Karpas-422 (cell line): Measurements from ENCODE around the gene NPHS2. TPM values are rescaled to one million over a fixed set of nuclear protein-coding genes. Genes with fewer than 3 reads are reported as not detected.

ENCODE experiments used
- DNase-seq: peaks from one replicate; pipeline ENCODE4 v3.0.0-alpha.2; 2015
- H2AFZ ChIP-seq: fragments of 200-600 bp; sonication (generic); 2 replicates; pipeline ENCODE4 v1.6.1; 2014; ENCODE audit warnings: antibody characterized with exemption, low read length, mixed read lengths
- H3K27ac ChIP-seq: fragments of 200-600 bp; sonication (generic); 2 replicates; pipeline ENCODE4 v1.5.1; 2014; ENCODE audit warnings: mild to moderate bottlenecking, low read length, moderate library complexity
- H3K27me3 ChIP-seq: fragments of 200-600 bp; sonication (generic); 2 replicates; pipeline ENCODE4 v1.6.1; 2014; ENCODE audit warnings: low read length, mixed read lengths
- H3K36me3 ChIP-seq: fragments of 200-600 bp; sonication (generic); 2 replicates; pipeline ENCODE4 v1.6.1; 2014; ENCODE audit warnings: low read length, mixed read lengths; ENCODE audit not compliant: insufficient read depth
- H3K4me1 ChIP-seq: fragments of 200-600 bp; sonication (generic); 2 replicates; pipeline ENCODE4 v1.6.1; 2014; ENCODE audit warnings: mild to moderate bottlenecking, low read length, mixed read lengths
- H3K4me2 ChIP-seq: fragments of 200-600 bp; sonication (generic); 2 replicates; pipeline ENCODE4 v1.6.1; 2014; ENCODE audit warnings: low read length, low read depth, mild to moderate bottlenecking; ENCODE audit not compliant: poor library complexity, severe bottlenecking
- H3K4me3 ChIP-seq: fragments of 200-600 bp; sonication (generic); 2 replicates; pipeline ENCODE4 v1.5.1; 2014; ENCODE audit warnings: mild to moderate bottlenecking, antibody characterized with exemption, low read length, mixed read lengths
- H3K79me2 ChIP-seq: fragments of 200-600 bp; sonication (generic); 2 replicates; pipeline ENCODE4 v1.6.1; 2014; ENCODE audit warnings: mild to moderate bottlenecking, low read length, mixed read lengths
- H3K9ac ChIP-seq: fragments of 200-600 bp; sonication (generic); 2 replicates; pipeline ENCODE4 v1.6.0; 2014; ENCODE audit warnings: low read length
- H3K9me2 ChIP-seq: fragments of 200-600 bp; sonication (generic), shearing (Covaris generic); replicated peaks from 2 replicates; pipeline ENCODE4 v1.6.0; 2014; ENCODE audit warnings: mild to moderate bottlenecking, low read length, moderate library complexity; ENCODE audit not compliant: insufficient read depth
- H3K9me3 ChIP-seq: fragments of 300-700, 200-600 bp; sonication (generic); 2 replicates; pipeline ENCODE4 v1.6.1; 2014; ENCODE audit warnings: low read length, mixed read lengths
- H4K20me1 ChIP-seq: fragments of 200-600 bp; sonication (generic); 2 replicates; pipeline ENCODE4 v1.6.1; 2014; ENCODE audit warnings: mild to moderate bottlenecking, antibody characterized with exemption, low read length, low read depth; ENCODE audit not compliant: insufficient read depth
- total RNA-seq: library from RNA; depleted of rRNA; stranded (reverse); fragments of >200 nt; shearing (Covaris generic); gene quantifications from 2 replicates; pipeline ENCODE4 v1.2.3, GENCODE V29; 2014; ENCODE audit warnings: low replicate concordance

The NPHS2 gene
- total RNA-seq, 1 experiment from 2014 or later = not detected

DNA sequence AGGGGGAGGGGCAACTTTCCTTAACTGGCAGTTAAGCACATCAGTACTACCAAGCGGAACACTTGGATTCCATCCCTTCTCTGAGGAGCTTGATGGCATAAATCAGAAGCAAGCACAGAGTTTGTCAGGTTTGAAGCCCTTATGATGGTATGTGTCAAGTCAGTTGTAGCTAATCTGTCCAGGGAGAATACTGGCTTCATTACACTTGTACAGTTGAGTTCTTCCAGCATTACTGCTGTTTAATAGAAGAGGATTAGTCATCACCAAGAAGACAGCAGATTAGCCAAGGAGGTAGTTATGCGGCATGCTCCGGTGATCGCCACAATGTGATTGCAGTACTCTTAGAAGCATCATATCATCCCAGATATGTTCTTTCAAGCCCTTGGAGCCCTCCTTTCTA lies 13.8 kb upstream of the NPHS2 start:
- no peak overlapping the region for H3K4me3 ChIP-seq
- no peak overlapping the region for H3K9ac ChIP-seq
- H3K79me2 ChIP-seq = no peaks in the 10 kb centered on the region
- H2AFZ ChIP-seq = no peak overlapping the region
- no peaks in the 10 kb centered on the region for H3K27me3 ChIP-seq
- no peaks in the 10 kb centered on the region for H3K9me3 ChIP-seq
- H4K20me1 ChIP-seq = no peaks in the 10 kb centered on the region
- H3K4me1 ChIP-seq = no peaks in the 10 kb centered on the region
- H3K9me2 ChIP-seq = no peaks in the 10 kb centered on the region
- no peaks in the 10 kb centered on the region for H3K36me3 ChIP-seq
- H3K27ac ChIP-seq = no peak overlapping the region
- no peak overlapping the region for H3K4me2 ChIP-seq
- DNase-seq = no peak

DNA sequence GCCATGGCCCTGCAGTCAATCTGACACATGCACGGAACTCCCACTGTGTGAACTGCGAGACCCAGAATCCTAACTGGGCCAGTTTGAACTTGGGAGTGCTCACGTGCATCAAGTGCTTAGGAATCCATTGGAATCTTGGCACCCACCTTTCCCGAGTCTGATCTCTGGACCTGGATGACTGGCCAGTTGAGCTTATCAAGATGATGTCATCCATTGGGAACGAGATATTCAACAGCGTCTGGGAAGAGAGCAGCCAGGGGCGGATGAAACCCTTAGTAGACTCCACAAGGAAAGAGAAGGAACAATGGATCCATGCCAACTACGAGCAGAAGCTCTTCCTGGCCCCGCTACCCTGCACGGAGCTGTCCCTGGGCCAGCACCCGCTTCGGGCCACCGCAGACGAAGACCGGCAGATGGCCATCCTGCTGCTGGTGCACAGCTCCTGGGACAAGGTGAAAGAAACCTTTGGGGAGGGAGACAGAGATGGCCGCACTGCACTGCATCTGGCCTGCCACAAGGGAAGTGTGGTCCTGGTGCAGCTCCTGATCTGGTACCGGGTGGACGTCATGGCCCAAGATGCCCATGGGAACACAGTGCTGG lies 12.8 kb upstream of the NPHS2 start:
- Histone ChIP-seq H4K20me1 (no peaks in the 10 kb centered on the region), H3K79me2 (no peaks in the 10 kb centered on the region), H3K4me2 (no peak overlapping the region), H3K9me2 (no peaks in the 10 kb centered on the region), H2AFZ (no peak overlapping the region), H3K27ac (no peak overlapping the region), H3K9ac (no peak overlapping the region), H3K27me3 (no peaks in the 10 kb centered on the region), H3K36me3 (no peaks in the 10 kb centered on the region), H3K9me3 (no peaks in the 10 kb centered on the region), H3K4me3 (no peak overlapping the region), H3K4me1 (no peaks in the 10 kb centered on the region)
- no peak for DNase-seq

DNA sequence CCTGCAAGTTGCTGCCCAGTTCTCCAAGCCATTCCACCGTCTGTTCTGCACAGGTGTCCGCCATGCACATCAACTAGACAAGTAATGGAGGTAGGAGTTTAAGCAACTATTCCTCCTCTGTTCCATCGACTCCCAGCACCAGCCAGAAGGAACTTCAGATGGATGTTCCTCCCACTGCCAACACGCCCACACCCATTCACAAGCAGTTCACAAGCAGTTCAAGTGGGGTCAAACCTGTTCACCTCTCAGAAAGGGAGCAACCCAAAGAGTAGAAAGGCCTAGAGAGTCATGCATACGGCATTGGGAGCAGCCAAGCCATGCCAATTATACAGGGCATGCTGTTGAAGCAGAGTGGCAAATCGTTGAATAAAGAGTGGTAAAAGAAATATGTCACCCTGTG lies 11.6 kb upstream of the NPHS2 start:
- Histone ChIP-seq H3K4me3 (no peak overlapping the region), H3K36me3 (no peaks in the 10 kb centered on the region), H3K79me2 (no peaks in the 10 kb centered on the region), H3K9me2 (no peaks in the 10 kb centered on the region), H3K4me1 (no peaks in the 10 kb centered on the region), H4K20me1 (no peaks in the 10 kb centered on the region), H3K9me3 (no peaks in the 10 kb centered on the region), H2AFZ (no peak overlapping the region), H3K9ac (no peak overlapping the region), H3K27ac (no peak overlapping the region), H3K4me2 (no peak overlapping the region), H3K27me3 (no peaks in the 10 kb centered on the region)
- DNase-seq = no peak

DNA sequence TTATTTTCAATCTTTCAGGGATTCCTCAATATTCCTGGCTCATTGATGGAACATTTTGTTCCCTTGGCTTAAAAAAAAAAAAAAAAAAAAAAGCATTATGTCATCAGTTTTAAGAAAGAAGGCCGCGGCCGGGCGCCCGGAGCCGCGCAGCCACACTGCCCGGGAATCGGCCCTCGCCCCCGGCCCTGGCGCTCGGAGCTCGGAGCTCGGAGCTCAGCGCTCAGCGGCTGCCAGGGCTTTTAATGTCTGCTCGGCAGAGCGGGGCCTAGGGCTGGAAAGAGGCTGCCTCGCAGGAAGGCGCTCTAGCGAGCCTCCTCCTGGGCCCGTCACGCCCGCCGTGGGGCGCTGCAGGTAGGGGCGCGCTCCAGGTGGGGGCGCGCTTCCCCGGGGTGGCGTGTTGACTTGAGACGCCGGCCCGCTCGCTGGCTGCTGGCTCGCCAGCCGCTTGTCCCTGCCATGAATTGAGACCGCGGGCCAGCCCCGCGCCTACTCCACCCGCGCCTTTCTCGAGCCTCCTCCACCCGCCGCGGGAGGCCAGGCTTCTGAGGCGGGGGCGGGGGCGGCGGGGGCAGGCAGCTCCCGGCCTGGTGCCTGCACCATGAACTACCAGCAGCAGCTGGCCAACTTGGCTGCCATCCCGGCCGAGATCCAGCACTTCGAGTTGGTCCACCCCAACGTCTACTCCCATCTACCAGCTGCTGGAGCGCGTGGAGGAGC lies 10.5 kb upstream of the NPHS2 start:
- Histone ChIP-seq H3K9ac (no peak overlapping the region), H3K36me3 (no peaks in the 10 kb centered on the region), H3K9me3 (no peaks in the 10 kb centered on the region), H2AFZ (no peak overlapping the region), H3K9me2 (no peaks in the 10 kb centered on the region), H3K4me3 (no peak overlapping the region), H3K79me2 (no peaks in the 10 kb centered on the region), H4K20me1 (no peaks in the 10 kb centered on the region), H3K4me2 (no peak overlapping the region), H3K27me3 (no peaks in the 10 kb centered on the region), H3K27ac (no peak overlapping the region), H3K4me1 (no peaks in the 10 kb centered on the region)
- DNase-seq = no peak

DNA sequence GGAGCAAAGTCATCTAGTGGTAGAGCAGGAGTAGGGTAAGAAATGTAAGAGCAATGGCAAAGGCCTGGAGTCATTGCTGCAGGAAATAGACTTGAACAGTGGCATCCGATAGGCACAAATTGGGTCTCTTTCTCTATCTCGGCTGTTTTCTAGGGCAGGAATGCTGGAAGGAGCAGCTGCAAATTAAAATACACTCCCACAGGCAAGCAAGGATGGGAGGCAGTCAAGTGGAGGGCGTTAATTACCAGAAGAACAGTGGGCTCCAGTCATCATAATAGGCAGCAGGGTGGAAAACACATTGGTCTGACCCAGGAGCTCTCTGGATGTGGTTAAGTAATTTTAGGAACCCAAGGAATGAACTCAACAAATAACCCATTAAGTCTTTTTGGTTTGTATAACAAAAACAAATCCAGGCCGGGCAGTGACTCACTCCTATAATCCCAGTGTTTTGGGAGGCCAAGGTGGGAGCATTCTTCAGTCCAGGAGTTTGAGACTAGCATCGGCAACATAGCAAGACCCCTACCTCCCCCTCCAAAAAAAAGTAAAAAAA lies 8.1 kb upstream of the NPHS2 start:
- H3K4me2 ChIP-seq = no peak overlapping the region
- no peak overlapping the region for H3K4me3 ChIP-seq
- H2AFZ ChIP-seq = no peak overlapping the region
- H3K9me3 ChIP-seq = no peaks in the 10 kb centered on the region
- H3K9me2 ChIP-seq = no peaks in the 10 kb centered on the region
- no peaks in the 10 kb centered on the region for H4K20me1 ChIP-seq
- no peaks in the 10 kb centered on the region for H3K4me1 ChIP-seq
- H3K9ac ChIP-seq = no peak overlapping the region
- no peaks in the 10 kb centered on the region for H3K36me3 ChIP-seq
- no peaks in the 10 kb centered on the region for H3K79me2 ChIP-seq
- H3K27ac ChIP-seq = no peak overlapping the region
- no peak for DNase-seq
- no peaks in the 10 kb centered on the region for H3K27me3 ChIP-seq

DNA sequence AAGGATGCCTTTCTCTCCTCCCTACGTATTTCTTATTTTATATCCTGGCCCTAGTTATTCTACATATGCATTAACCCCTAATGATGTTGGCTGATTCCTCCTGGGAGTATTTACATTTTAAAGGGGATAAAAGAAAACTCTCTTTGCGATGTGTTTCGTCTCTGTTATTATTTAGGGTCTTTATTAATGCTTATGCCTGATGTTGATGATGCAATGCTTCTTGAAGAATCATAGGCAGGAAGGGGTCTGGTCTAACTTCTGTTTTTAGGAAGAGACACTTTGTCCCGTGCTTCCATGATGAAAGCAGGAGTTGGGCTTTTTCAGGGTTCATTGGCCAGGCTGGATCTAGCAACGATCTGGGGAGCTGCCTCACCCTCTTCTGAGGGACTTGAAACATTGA lies 761 bp upstream of the NPHS2 start:
- Histone ChIP-seq H2AFZ (no peak overlapping the region), H3K4me1 (no peaks in the 10 kb centered on the region), H3K9me3 (no peaks in the 10 kb centered on the region), H3K4me3 (no peak overlapping the region), H3K27me3 (no peaks in the 10 kb centered on the region), H4K20me1 (no peaks in the 10 kb centered on the region), H3K27ac (no peak overlapping the region), H3K9me2 (no peaks in the 10 kb centered on the region), H3K4me2 (no peak overlapping the region), H3K9ac (no peak overlapping the region), H3K79me2 (no peaks in the 10 kb centered on the region), H3K36me3 (no peaks in the 10 kb centered on the region)
- no peak for DNase-seq

DNA sequence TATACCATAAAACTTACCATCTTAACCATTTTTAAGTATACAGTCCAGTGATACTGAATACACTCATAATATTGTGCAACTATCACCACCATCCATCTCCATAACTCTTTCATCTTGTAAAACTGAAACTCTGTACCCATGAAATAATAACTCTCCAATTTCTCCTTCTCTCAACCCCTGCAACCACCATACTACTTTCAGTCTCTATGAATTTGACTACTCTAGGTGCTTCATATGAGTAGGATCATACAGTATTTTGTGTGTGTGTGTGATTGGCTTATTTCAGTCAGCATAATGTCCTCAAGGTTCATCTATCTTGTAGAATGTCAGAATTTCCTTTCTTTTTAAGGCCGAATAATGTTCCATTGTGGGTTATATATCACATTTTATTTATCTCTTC lies 17.7 kb downstream of the NPHS2 start:
- no peak for DNase-seq
- no peaks in the 10 kb centered on the region for H4K20me1 ChIP-seq
- H3K79me2 ChIP-seq = no peaks in the 10 kb centered on the region
- no peaks in the 10 kb centered on the region for H3K36me3 ChIP-seq
- H3K4me3 ChIP-seq = no peak overlapping the region
- H3K27ac ChIP-seq = no peak overlapping the region
- H2AFZ ChIP-seq = no peak overlapping the region
- no peak overlapping the region for H3K4me2 ChIP-seq
- no peaks in the 10 kb centered on the region for H3K9me3 ChIP-seq
- no peaks in the 10 kb centered on the region for H3K27me3 ChIP-seq
- H3K9ac ChIP-seq = no peak overlapping the region
- H3K4me1 ChIP-seq = no peaks in the 10 kb centered on the region
- H3K9me2 ChIP-seq = no peaks in the 10 kb centered on the region

DNA sequence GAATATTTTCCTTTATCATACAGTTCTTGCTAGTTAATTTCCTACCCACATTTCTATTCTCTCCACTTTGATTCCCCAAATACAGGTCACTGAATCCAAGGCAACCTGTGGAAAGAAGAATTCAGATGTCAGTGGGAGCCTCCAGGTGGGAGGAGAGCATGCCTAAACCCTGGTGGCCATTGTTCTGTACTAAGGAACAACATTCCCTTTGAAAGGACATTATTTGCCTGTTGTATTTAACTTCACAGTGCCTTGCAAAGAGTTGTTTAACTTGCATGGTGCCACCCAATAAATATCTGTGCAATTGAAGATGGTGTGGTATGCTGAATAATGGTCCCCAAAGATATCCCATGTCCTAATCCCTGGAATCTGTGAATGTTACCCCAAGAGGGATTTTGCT lies 21.3 kb downstream of the NPHS2 start:
- Histone ChIP-seq H3K4me3 (no peak overlapping the region), H4K20me1 (no peaks in the 10 kb centered on the region), H2AFZ (no peak overlapping the region), H3K9ac (no peak overlapping the region), H3K9me3 (no peaks in the 10 kb centered on the region), H3K9me2 (no peaks in the 10 kb centered on the region), H3K27me3 (no peaks in the 10 kb centered on the region), H3K4me2 (no peak overlapping the region), H3K79me2 (no peaks in the 10 kb centered on the region), H3K27ac (no peak overlapping the region), H3K4me1 (peaks cover 13% of the 10 kb centered on the region), H3K36me3 (no peaks in the 10 kb centered on the region)
- no peak for DNase-seq
